Measurements from ENCODE around the gene PLPPR1.

PLPPR1 gene

GRCh38 chr9:101350285-101350684 is 321.8 kb downstream of the PLPPR1 start:
- DNase-seq (ENCODE audit: low spot score): no peak

GRCh38 chr9:101352892-101353463 is 324.5 kb downstream of the PLPPR1 start:
- no peak for DNase-seq (ENCODE audit: low spot score)

DNA sequence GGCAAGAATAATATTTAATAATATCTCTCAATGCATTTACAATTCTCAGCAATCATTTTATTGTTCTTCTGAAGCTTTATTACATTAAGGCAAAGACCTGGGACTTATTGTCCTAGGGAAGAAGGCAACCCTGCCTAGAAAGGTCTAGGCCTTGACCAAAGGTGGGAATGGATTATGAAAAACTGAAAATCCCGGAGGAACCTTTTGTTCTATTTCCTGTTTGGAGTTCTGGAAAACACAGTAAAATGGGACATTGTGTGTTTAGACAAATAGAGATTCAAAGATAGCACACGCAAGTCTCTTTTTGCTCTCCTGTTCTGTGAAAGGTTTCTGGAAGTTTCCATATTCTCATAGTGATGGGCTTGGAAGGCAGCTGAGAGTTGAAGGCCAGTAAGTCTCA is 325.2 kb downstream of the PLPPR1 start:
- no peak for DNase-seq (ENCODE audit: low spot score)

GRCh38 chr9:101354143-101354764 is 325.7 kb downstream of the PLPPR1 start:
- DNase-seq (ENCODE audit: low spot score): no peak

DNA sequence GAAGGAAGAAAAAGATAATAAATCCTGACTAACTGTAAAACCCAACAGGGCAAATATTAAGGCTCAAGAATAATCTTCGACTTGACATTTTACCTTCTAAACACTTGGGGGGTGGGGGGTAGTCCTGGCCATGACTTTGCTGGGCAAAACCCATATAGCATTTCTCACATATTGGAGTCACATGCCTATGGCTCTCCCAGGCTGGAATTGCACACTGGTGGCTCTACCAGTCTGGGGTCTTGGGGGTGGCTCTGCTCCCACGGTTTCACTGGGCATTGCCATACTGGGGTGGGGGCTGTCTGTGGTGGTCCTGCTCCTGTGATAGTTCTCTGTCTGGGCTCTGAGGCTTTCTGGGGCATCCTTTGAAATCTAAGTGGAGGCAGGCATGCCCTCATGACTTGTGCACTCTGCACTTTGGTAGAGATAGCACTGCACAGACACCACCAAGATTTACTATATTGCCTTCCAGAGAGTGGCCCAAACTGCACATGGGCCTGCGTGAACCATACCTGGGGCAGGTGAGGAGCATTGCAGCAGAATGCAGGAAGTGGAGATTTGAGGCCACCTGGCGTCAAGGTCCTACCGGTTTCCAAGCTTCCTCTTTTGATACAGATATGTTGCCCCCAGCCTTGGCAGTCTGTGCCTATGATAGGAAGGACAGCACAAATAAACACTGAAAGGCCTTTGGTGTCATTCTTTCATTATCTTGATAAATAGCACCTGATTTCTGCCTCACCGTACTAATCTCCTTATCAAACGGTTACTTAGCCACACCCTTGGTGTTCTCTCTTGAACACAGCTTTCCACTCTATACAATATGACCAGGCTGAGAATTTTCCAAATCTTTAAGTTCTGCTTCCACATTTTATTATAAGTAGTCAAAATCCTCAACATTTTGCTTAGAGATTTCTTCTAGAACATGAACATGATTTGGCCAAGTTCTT is 326.5 kb downstream of the PLPPR1 start:
- no peak for DNase-seq (ENCODE audit: low spot score)

GRCh38 chr9:101356619-101357018 is 328.1 kb downstream of the PLPPR1 start:
- no peak for DNase-seq (ENCODE audit: low spot score)

DNA sequence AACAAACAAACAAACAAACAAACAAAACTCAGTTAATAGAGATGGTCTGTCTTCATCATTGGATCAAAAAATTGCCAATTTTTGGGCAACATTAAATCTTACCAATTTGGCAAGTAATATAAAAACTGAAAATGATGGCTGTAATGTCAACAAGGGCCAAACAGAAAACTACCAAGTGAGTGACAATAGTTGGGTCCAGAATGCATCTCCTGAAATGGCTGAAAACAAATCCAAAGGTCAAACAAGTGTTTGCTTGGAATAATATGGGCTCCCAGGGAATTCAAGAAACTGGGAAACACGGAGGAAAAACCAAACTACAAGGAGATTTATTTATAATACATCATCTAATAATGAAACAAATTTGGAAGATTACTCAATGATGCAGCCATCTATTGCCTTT is 331.2 kb downstream of the PLPPR1 start:
- no peak for DNase-seq (ENCODE audit: low spot score)

DNA sequence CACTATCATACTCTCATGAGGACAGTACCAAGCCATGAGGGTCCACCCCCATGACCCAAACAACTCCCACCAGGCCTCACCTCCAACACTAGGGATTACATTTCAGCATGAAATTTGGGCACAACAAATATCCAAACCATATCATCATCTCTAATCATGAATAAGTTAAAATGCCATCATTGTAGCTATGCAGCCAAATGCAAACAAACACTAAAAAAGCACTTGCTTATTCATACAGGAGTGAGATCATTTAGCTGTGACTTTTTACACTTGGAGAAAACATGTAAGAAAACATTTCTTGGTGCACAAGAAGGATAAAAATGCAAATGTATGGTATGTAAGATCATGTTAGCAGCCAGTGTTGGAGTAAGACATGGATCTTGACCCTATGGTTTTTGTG is 332.1 kb downstream of the PLPPR1 start:
- DNase-seq (ENCODE audit: low spot score): no peak

- DNase-seq (ENCODE audit: low spot score): no peak
Observed at GRCh38 chr9:101362450-101362849, 333.9 kb downstream of the PLPPR1 start.

- no peak for DNase-seq (ENCODE audit: low spot score)
Observed at GRCh38 chr9:101365181-101365580, 336.7 kb downstream of the PLPPR1 start.

GRCh38 chr9:101366038-101366756 is 337.7 kb downstream of the PLPPR1 start:
- DNase-seq (ENCODE audit: low spot score): peak; percentile 26

- DNase-seq (ENCODE audit: low spot score): no peak
Observed at GRCh38 chr9:101367323-101367722, 338.8 kb downstream of the PLPPR1 start.

GRCh38 chr9:101369286-101369685 is 340.8 kb downstream of the PLPPR1 start:
- DNase-seq (ENCODE audit: low spot score): no peak

DNA sequence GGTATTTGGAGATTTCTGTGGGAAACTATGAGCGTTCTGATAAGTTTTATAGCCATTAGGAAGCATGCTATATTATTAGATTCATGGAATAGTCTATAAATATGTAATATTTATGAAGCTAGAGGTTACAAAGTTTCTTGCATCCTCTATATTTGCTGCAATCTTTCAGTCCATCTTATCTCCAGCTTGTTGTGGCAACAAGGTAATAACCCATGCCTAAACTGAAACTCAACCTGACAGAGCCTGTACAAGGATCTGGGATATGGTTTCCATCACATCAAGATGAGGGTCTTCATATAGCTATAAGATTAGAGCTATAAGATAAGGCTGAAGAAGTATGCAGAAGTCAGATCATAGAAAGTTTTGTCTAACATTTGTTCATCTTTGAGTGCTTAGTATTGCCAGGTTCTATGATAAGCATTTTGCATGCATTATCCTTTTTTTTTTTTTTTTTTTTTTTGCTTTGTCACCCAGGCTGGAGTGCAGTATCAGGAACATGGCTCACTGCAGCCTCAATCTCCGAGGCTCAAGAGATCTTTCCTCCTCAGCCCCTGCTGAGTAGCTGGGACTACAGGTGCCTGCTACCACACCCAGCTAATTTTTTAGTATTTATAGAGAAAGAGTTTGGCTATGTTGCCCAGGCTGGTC is 341.5 kb downstream of the PLPPR1 start:
- no peak for DNase-seq (ENCODE audit: low spot score)

- DNase-seq (ENCODE audit: low spot score): no peak
Observed at GRCh38 chr9:101371813-101372212, 343.3 kb downstream of the PLPPR1 start.

- DNase-seq (ENCODE audit: low spot score): no peak
Observed at GRCh38 chr9:101372327-101373118, 344.0 kb downstream of the PLPPR1 start.

Data from COLO829 (cell line).